ENCODE data around the gene PCDHGA9.

GRCh38 chr5:141366016-141366896 is 36.3 kb upstream of the PCDHGA9 start:
- TF ChIP-seq EZH2 (optimal IDR thresholded peaks at IDR 0.05; ENCODE audit: low read depth, low read length) (no peak), EZH2phosphoT487 (IDR thresholded peaks at IDR 0.05; ENCODE audit: low read length) (no peak)
